Measurements from ENCODE around the gene BHLHA9.

BHLHA9 gene

GRCh38 chr17:1299552-1300370 is 29.5 kb downstream of the BHLHA9 start:
- 80% methylated on average over 22 of the region's 22 CpGs for WGBS
- Histone ChIP-seq H3K14ac (ENCODE audit: low read length in 2 of 2) (no peak overlapping the region), H3K4me2 (ENCODE audit: low read length, poor library complexity, severe bottlenecking) (no peak overlapping the region), H2BK120ac (ENCODE audit: low read depth, low read length) (no peak overlapping the region), H3K27me3 (ENCODE audit: control insufficient read depth in 1 of 2, insufficient read depth in 1 of 2, low read length in 2 of 2) (peaks cover 38 to 82% of the 10 kb centered on the region in 2 experiments), H4K8ac (ENCODE audit: low read length) (no peak overlapping the region), H3K27ac (ENCODE audit: low read length, poor library complexity, severe bottlenecking) (no peak overlapping the region), H3K9ac (ENCODE audit: low read length) (no peak overlapping the region), H3K23ac (ENCODE audit: low read length in 2 of 2) (no peak overlapping the region), H3K79me1 (replicated peaks; ENCODE audit: low read length, poor library complexity, severe bottlenecking) (no peaks in the 10 kb centered on the region), H3K4ac (ENCODE audit: low read depth in 1 of 2, low read length in 2 of 2) (no peak overlapping the region), H2BK15ac (ENCODE audit: low read depth, poor library complexity, severe bottlenecking) (no peak overlapping the region), H2BK12ac (ENCODE audit: low read length in 2 of 2) (no peak overlapping the region), H3K36me3 (ENCODE audit: control insufficient read depth in 1 of 2, insufficient read depth in 2 of 2, low read depth in 1 of 2, low read length in 2 of 2) (no peaks in the 10 kb centered on the region), H3K18ac (ENCODE audit: low read depth in 1 of 2, low read length in 2 of 2) (no peak overlapping the region), H2AK5ac (ENCODE audit: low read length, severe bottlenecking) (no peak overlapping the region), H3K9me3 (ENCODE audit: control insufficient read depth, low read length) (no peaks in the 10 kb centered on the region), H2BK5ac (ENCODE audit: low read depth, low read length, poor library complexity, severe bottlenecking) (no peak overlapping the region), H2AFZ (ENCODE audit: low read depth, low read length) (no peak overlapping the region), H4K91ac (ENCODE audit: low read length) (no peak overlapping the region), H3K4me3 (ENCODE audit: insufficient read depth in 1 of 2, low read depth in 1 of 2, low read length in 2 of 2) (no peak overlapping the region), H3K4me1 (ENCODE audit: control insufficient read depth, insufficient read depth, low read depth, low read length) (peaks cover 11% of the 10 kb centered on the region)
- DNase-seq: no peak

GRCh38 chr17:1300371-1300905 is 30.2 kb downstream of the BHLHA9 start:
- Histone ChIP-seq H3K27ac (ENCODE audit: low read length, poor library complexity, severe bottlenecking) (no peak overlapping the region), H4K8ac (ENCODE audit: low read length) (no peak overlapping the region), H3K36me3 (ENCODE audit: control insufficient read depth in 1 of 2, insufficient read depth in 2 of 2, low read depth in 1 of 2, low read length in 2 of 2) (no peaks in the 10 kb centered on the region), H3K4ac (ENCODE audit: low read depth in 1 of 2, low read length in 2 of 2) (no peak overlapping the region), H2BK12ac (ENCODE audit: low read length in 2 of 2) (no peak overlapping the region), H4K91ac (ENCODE audit: low read length) (no peak overlapping the region), H3K4me3 (ENCODE audit: insufficient read depth in 1 of 2, low read depth in 1 of 2, low read length in 2 of 2) (no peak overlapping the region), H3K4me2 (ENCODE audit: low read length, poor library complexity, severe bottlenecking) (no peak overlapping the region), H2BK15ac (ENCODE audit: low read depth, poor library complexity, severe bottlenecking) (no peak overlapping the region), H2BK120ac (ENCODE audit: low read depth, low read length) (no peak overlapping the region), H3K79me1 (replicated peaks; ENCODE audit: low read length, poor library complexity, severe bottlenecking) (no peaks in the 10 kb centered on the region), H2AK5ac (ENCODE audit: low read length, severe bottlenecking) (no peak overlapping the region), H3K14ac (ENCODE audit: low read length in 2 of 2) (no peak overlapping the region), H3K9ac (ENCODE audit: low read length) (no peak overlapping the region), H2AFZ (ENCODE audit: low read depth, low read length) (no peak overlapping the region), H3K4me1 (ENCODE audit: control insufficient read depth, insufficient read depth, low read depth, low read length) (peaks cover 11% of the 10 kb centered on the region), H3K18ac (ENCODE audit: low read depth in 1 of 2, low read length in 2 of 2) (no peak overlapping the region), H3K9me3 (ENCODE audit: control insufficient read depth, low read length) (no peaks in the 10 kb centered on the region), H3K23ac (ENCODE audit: low read length in 2 of 2) (no peak overlapping the region), H3K27me3 (ENCODE audit: control insufficient read depth in 1 of 2, insufficient read depth in 1 of 2, low read length in 2 of 2) (peaks cover 40 to 81% of the 10 kb centered on the region in 2 experiments), H2BK5ac (ENCODE audit: low read depth, low read length, poor library complexity, severe bottlenecking) (no peak overlapping the region)
- WGBS: 87% methylated on average over 17 of the region's 17 CpGs
- DNase-seq: no peak

- no peak overlapping the region for H3K23ac ChIP-seq (ENCODE audit: low read length in 2 of 2)
- no peak overlapping the region for H3K4ac ChIP-seq (ENCODE audit: low read depth in 1 of 2, low read length in 2 of 2)
- H2BK5ac ChIP-seq (ENCODE audit: low read depth, low read length, poor library complexity, severe bottlenecking): no peak overlapping the region
- 67% methylated on average over 14 of the region's 14 CpGs for WGBS
- H3K27me3 ChIP-seq (ENCODE audit: control insufficient read depth in 1 of 2, insufficient read depth in 1 of 2, low read length in 2 of 2): peaks cover 40 to 79% of the 10 kb centered on the region in 2 experiments
- no peak overlapping the region for H4K8ac ChIP-seq (ENCODE audit: low read length)
- no peak overlapping the region for H3K9ac ChIP-seq (ENCODE audit: low read length)
- no peak overlapping the region for H2BK12ac ChIP-seq (ENCODE audit: low read length in 2 of 2)
- H3K4me3 ChIP-seq (ENCODE audit: insufficient read depth in 1 of 2, low read depth in 1 of 2, low read length in 2 of 2): no peak overlapping the region
- H3K27ac ChIP-seq (ENCODE audit: low read length, poor library complexity, severe bottlenecking): no peak overlapping the region
- H2AFZ ChIP-seq (ENCODE audit: low read depth, low read length): no peak overlapping the region
- H2BK120ac ChIP-seq (ENCODE audit: low read depth, low read length): no peak overlapping the region
- DNase-seq: no peak
- H3K79me1 ChIP-seq (replicated peaks; ENCODE audit: low read length, poor library complexity, severe bottlenecking): no peaks in the 10 kb centered on the region
- H3K4me1 ChIP-seq (ENCODE audit: control insufficient read depth, insufficient read depth, low read depth, low read length): peaks cover 11% of the 10 kb centered on the region
- H3K14ac ChIP-seq (ENCODE audit: low read length in 2 of 2): no peak overlapping the region
- no peak overlapping the region for H3K4me2 ChIP-seq (ENCODE audit: low read length, poor library complexity, severe bottlenecking)
- no peaks in the 10 kb centered on the region for H3K9me3 ChIP-seq (ENCODE audit: control insufficient read depth, low read length)
- no peak overlapping the region for H2BK15ac ChIP-seq (ENCODE audit: low read depth, poor library complexity, severe bottlenecking)
- H3K18ac ChIP-seq (ENCODE audit: low read depth in 1 of 2, low read length in 2 of 2): no peak overlapping the region
- H3K36me3 ChIP-seq (ENCODE audit: control insufficient read depth in 1 of 2, insufficient read depth in 2 of 2, low read depth in 1 of 2, low read length in 2 of 2): no peaks in the 10 kb centered on the region
- H2AK5ac ChIP-seq (ENCODE audit: low read length, severe bottlenecking): no peak overlapping the region
- no peak overlapping the region for H4K91ac ChIP-seq (ENCODE audit: low read length)
These were observed 31.3 kb downstream of the BHLHA9 start for GRCh38 chr17:1301546-1301945.

- no peak overlapping the region for H4K8ac ChIP-seq (ENCODE audit: low read length)
- no peak overlapping the region for H3K18ac ChIP-seq (ENCODE audit: low read depth in 1 of 2, low read length in 2 of 2)
- H3K4ac ChIP-seq (ENCODE audit: low read depth in 1 of 2, low read length in 2 of 2): no peak overlapping the region
- no peak overlapping the region for H2AK5ac ChIP-seq (ENCODE audit: low read length, severe bottlenecking)
- no peak overlapping the region for H3K27ac ChIP-seq (ENCODE audit: low read length, poor library complexity, severe bottlenecking)
- H3K4me3 ChIP-seq (ENCODE audit: insufficient read depth in 1 of 2, low read depth in 1 of 2, low read length in 2 of 2): no peak overlapping the region
- no peak overlapping the region for H3K14ac ChIP-seq (ENCODE audit: low read length in 2 of 2)
- no peak overlapping the region for H2BK15ac ChIP-seq (ENCODE audit: low read depth, poor library complexity, severe bottlenecking)
- no peak overlapping the region for H2BK5ac ChIP-seq (ENCODE audit: low read depth, low read length, poor library complexity, severe bottlenecking)
- H3K9ac ChIP-seq (ENCODE audit: low read length): no peak overlapping the region
- no peak overlapping the region for H3K4me2 ChIP-seq (ENCODE audit: low read length, poor library complexity, severe bottlenecking)
- H3K4me1 ChIP-seq (ENCODE audit: control insufficient read depth, insufficient read depth, low read depth, low read length): peaks cover 11% of the 10 kb centered on the region
- no peak overlapping the region for H3K23ac ChIP-seq (ENCODE audit: low read length in 2 of 2)
- no peak for DNase-seq
- H3K9me3 ChIP-seq (ENCODE audit: control insufficient read depth, low read length): no peaks in the 10 kb centered on the region
- no peaks in the 10 kb centered on the region for H3K36me3 ChIP-seq (ENCODE audit: control insufficient read depth in 1 of 2, insufficient read depth in 2 of 2, low read depth in 1 of 2, low read length in 2 of 2)
- no peak overlapping the region for H4K91ac ChIP-seq (ENCODE audit: low read length)
- no peak overlapping the region for H2BK12ac ChIP-seq (ENCODE audit: low read length in 2 of 2)
- H2BK120ac ChIP-seq (ENCODE audit: low read depth, low read length): no peak overlapping the region
- no peaks in the 10 kb centered on the region for H3K79me1 ChIP-seq (replicated peaks; ENCODE audit: low read length, poor library complexity, severe bottlenecking)
- WGBS: 91% methylated on average over 18 of the region's 18 CpGs
- peaks cover 35 to 76% of the 10 kb centered on the region in 2 experiments for H3K27me3 ChIP-seq (ENCODE audit: control insufficient read depth in 1 of 2, insufficient read depth in 1 of 2, low read length in 2 of 2)
- no peak overlapping the region for H2AFZ ChIP-seq (ENCODE audit: low read depth, low read length)
These were observed 32.5 kb downstream of the BHLHA9 start for GRCh38 chr17:1302761-1303160.
